GM19452 (cell line): ENCODE measurements around the gene ATP10A.

Experiments
- ATAC-seq: cut with Tn5 transposase; IDR thresholded peaks from one replicate; pipeline ENCODE4 v1.9.1; 2021; ENCODE audit not compliant: unreplicated experiment

Gene ATP10A, protein sequence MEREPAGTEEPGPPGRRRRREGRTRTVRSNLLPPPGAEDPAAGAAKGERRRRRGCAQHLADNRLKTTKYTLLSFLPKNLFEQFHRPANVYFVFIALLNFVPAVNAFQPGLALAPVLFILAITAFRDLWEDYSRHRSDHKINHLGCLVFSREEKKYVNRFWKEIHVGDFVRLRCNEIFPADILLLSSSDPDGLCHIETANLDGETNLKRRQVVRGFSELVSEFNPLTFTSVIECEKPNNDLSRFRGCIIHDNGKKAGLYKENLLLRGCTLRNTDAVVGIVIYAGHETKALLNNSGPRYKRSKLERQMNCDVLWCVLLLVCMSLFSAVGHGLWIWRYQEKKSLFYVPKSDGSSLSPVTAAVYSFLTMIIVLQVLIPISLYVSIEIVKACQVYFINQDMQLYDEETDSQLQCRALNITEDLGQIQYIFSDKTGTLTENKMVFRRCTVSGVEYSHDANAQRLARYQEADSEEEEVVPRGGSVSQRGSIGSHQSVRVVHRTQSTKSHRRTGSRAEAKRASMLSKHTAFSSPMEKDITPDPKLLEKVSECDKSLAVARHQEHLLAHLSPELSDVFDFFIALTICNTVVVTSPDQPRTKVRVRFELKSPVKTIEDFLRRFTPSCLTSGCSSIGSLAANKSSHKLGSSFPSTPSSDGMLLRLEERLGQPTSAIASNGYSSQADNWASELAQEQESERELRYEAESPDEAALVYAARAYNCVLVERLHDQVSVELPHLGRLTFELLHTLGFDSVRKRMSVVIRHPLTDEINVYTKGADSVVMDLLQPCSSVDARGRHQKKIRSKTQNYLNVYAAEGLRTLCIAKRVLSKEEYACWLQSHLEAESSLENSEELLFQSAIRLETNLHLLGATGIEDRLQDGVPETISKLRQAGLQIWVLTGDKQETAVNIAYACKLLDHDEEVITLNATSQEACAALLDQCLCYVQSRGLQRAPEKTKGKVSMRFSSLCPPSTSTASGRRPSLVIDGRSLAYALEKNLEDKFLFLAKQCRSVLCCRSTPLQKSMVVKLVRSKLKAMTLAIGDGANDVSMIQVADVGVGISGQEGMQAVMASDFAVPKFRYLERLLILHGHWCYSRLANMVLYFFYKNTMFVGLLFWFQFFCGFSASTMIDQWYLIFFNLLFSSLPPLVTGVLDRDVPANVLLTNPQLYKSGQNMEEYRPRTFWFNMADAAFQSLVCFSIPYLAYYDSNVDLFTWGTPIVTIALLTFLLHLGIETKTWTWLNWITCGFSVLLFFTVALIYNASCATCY (N-terminal part only)

DNA sequence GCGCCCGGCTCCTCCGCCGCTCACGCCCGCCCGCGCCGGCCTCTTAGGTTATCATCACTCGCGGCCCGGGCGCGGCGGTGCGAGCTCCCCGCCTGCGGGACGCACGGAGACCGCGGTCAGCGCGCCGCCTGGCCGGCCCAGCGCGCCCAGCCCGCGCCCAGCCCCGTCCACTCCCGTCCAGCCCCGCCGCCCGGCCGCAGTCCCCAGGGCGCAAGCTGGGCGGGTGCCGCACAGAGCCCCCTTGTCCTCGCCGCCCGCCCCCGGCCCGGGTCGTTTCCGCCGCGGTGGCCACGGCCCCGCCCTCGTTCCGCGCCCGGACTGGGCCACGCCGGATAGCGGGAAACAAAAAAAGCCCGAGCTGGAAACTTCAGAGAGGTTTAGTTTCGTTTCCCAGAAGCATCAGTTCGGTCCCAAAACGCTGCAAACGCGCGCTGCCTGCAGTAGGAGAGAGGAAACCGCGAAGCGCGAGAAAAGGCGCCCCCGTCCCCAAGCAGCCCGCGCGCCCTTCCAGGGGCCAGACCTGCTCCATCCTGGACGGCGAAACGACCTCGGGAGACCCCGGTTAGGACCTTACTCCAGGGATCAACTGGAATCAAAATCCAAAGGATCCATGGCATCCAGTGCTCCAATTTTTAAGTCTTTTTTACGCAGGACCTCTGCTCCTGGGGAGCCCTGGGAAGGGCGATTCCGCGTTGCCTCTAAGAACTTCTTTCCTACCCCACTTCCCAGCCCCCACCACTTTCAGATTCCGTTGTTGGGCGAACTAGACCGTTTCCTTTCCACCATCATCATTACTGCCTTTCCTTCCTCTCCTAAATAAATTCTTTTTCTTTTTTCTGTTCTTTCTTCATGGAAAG, at the start of gene ATP10A:
TSS of gene ATP10A (minus strand) at position 217 of the 857 bp plus-strand sequence. CDS start 231 bp downstream, outside the sequence.
- ATAC-seq: no peak

DNA sequence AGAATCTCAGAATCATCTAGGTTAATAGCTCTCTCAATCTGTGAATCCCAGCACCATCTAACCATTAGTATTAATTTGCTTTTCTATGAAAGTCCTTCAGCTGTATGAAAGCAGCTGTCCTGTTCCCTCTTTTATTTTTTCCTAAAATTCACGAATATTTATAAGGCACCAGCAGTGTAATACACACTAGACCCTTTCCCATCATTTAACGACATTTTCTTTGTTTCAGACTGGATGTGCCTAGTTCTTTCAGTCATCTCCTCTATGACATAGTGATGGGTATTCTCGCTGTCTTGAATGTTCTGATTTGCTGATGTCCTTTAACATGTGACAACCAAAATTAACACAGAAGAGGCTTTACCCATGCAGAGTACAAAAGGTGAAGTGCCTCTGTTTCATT, 48.9 kb upstream of the ATP10A start:
- ATAC-seq: no peak

DNA sequence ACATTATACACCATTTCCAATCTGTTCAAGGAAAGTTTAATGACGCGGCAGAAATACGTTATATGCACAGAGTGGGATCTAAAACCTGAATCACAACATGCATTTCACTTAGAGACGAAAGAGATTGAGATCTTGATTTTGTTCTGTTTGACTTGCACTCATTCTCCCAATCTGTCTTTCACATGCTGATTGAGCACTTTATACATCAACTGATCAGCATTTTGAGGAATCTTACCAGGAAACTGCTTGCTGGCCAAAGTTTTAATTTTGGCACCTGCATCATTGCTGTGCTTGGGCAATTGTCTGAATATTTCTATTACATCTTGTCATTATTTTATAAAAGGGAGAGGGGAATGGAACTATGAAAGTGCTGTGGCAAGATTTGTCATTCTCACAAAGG, 47.7 kb upstream of the ATP10A start:
- ATAC-seq: no peak

DNA sequence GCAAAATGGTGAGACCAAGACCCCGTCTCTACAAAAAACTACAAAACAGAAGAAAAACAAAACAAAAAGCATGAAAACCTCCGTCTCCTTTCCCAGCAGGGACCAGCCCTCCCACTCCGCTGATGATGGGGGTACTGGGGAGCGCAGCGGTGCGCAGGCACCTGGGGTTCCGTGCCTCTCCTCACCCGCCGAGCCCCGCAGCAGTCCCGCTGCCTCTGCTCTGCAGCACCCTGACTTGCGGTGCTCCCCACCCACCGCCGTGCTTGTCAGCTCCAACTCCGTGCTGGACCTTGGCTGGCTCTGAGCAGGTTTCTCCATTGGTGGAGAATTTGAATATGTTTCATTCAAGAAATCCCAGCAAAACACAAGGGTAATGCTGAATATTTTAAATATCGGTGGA, 46.7 kb upstream of the ATP10A start:
- ATAC-seq: no peak

DNA sequence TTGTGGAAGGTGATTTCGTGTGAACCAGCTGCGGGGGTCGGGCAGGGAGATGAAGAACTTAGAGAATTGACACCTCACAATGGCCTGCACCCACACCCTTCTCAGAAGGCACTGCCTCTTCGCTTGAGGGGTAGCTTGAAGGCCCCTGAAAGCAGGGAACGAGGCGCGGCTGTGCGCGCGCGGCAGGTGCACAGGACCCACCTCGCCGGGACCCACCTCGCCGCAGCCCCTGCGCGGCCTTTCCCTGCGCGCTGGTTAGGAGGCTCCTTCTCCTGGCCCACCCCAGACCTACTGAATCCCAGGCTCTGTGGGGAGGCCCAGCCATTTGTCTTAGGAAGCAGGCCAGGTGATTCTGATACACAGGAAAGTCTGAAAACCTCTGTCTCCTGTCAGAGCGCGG, 46.2 kb upstream of the ATP10A start:
- ATAC-seq: no peak

DNA sequence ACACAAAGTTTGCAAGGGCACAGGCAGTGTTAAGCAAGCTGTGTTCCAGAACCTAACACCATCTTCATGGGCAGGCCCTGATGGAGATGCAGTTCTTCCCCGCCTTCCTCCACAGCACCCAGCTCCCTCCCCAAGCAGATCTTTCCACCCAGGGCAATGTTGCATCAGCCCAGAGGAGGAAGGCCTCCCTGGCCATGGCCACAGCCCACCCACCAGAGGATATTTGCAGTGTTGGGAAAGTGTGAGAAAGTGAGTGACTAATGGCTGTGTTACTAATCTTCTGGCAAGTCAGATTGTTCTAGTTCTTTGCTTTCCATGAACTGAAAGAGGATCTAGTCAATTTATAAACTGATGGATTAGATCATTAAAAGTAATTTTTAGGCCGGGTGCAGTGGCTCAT, 42.0 kb upstream of the ATP10A start:
- ATAC-seq: no peak

DNA sequence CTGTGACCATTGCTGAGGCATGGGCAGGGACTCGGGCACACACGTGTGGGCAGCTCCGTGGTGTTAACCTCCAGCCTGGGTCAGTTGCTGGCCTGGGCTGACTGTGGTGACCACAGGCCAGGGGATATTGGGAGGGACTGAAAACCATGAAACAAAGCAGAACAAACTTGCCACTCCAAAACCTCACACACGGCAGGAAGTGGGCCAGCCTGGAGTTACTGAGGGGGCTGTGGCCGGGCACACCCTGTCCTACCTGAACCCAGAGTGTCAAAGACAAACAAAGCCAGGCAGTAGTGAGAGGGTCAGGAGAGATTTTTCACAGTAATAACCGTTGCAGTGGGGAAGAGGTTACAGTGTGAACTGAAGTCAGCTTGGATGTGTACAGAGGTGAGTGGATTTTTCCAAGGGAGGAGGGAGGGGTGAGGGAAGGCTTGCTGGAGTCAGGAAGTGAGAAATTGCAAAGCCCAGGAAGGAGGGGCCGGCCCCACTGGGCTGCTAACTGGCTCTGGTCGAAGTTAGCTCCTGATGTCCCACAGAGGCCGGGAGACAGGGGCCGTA, 40.0 kb upstream of the ATP10A start:
- ATAC-seq: no peak

DNA sequence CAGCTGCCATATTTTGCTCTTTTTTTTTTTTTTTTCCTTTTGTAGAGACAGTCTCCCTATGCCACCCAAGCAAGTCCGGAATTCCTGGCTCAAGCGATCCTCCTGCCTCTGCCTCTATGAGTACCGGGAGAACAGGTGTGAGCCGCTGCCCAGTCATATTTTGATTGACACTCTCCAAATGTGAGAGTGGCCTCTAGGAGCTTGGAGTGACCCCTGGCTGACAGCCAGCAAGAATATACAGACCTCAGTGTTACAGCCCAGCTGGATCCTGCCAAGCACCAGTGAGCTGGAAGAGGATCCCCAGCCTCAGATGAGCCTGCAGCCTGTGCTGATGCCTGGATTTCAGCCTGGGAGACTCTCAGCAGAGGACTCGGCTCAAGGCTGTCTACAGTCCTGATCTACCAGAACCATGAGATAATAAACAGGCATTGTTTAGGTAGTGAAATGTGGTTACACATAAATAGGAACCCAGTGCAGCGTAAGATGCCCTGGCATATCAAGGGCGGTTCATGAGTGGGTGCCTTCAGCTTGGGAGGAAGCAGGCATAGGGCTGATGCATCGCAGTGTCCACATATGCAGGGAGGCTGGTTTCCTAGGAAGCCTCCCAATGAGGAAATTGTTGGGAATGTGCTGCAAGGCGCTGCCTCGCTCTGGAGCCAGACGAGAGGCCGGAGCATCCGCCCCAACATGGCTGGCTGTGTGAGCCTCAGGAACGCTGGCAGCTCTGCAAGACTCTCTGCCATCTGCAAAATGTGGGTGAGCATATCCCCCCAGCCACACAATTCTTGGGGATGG, 38.9 kb upstream of the ATP10A start:
- no peak for ATAC-seq

DNA sequence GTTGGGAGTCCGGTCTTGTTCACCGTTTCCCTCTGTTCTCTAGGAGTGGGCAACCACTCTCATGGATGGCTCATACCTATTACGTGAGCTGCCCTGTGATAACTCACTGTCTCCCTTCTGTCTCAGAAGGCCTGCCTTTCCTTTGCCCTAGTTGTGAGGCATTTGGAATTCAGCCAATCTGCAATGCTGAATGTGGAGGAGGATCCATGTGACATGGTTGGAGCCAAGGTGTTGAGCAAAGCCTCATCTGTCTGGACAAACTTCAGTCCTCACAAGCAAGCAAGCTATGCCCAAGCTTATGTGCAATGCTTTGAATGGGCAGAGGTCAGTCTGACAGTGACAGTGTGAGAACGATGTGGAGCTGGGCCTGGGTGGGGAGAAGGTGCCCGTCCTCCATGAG, 37.8 kb upstream of the ATP10A start:
- no peak for ATAC-seq

DNA sequence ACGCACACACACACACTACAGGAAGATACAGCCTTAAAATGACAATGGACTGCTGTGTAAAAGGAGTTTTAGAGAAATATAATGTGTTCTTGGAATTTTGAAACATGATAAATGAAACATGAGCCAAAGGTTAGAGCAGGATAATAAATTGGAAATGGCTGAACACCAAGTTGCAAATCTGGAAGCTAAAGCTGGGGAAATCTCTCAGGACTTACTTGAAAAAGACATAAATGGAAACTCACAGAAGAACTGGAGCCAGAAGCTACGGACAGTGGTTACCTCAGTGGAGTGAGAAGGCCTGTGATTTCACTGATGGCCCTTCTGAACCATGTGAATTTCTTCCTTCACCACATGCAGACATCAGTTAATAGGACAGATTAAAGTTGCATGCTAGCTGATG, 37.3 kb upstream of the ATP10A start:
- ATAC-seq: no peak

DNA sequence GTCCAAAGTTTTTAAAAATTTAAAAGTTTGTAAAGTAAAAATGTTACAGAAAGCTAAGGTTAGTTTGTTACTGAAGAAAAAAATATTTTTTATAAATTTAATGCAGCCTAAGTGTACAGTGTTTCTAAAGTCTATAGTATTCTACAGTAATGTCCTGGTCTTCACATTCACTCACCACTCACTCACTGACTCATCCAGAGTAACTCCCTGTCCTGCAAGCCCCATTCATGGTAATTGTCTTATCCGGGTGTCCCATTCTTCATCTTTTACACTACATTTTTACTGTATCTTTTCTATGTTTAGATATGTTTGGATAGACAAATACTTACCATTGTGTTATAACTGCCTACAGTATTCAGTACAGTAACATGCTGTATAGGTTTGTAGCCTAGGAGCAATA, 36.7 kb upstream of the ATP10A start:
- ATAC-seq: no peak

DNA sequence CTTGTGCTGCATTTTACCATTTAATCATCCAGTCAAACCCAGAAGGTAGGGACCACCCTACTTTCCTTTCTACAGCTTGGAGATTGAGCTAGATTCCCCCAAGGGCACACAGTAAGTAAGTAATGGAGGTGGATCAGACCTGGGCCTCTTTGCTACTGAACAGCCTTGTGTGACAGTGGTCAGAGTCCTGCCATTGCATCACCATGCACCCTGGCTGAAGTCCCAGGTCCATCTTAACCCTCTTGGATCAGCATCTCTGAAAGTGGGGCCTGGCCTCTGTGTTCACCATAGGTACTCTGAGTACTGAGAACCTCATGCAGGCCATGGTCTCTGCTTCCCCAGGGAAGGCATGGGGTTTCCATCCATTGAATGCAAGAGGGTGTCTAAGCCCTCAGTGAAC, 34.5 kb upstream of the ATP10A start:
- ATAC-seq: no peak

DNA sequence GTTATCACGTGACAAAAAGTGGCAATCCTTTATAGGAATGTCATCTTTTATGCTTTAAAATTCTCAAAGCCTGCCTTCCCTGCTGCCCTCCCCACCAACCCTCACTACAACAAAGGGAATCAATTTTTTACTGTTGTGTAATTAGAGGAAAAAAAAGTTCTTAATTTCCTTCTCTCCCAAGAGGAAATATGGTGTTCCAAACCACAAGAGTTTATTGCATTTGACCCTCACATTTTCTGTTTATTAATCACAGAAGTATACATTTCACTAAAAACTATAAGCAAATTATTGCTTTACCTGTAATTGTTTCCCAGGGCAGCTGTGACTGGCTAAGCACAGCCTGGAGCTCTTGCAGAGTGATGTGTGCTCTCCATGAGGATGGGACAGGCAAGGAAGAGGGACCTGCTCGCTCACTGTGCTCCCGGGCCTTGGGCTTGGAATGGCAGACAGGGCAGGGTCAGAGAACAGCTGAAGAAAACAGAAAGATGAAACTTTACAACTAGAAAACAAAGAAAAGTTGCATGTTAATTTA, 31.3 kb upstream of the ATP10A start:
- no peak for ATAC-seq

DNA sequence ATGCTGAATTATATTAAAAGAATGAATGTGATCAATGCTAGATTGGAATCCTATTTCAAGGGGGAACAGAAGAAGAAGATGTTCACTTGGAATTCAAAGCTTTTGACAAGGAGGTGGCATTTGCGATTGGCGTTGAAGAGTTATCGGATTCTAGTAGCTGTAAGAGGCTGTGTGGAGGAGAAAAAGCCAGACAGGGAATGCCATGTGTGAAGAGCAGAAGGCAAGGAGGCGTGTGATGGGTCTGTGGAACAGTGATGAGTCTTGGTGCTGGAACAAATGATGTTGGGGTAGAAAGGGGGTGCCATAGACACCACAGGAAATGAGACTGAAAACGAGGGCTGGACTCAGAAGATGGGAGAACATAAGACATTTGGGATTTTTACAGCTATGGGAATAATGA, 30.5 kb upstream of the ATP10A start:
- ATAC-seq: no peak

DNA sequence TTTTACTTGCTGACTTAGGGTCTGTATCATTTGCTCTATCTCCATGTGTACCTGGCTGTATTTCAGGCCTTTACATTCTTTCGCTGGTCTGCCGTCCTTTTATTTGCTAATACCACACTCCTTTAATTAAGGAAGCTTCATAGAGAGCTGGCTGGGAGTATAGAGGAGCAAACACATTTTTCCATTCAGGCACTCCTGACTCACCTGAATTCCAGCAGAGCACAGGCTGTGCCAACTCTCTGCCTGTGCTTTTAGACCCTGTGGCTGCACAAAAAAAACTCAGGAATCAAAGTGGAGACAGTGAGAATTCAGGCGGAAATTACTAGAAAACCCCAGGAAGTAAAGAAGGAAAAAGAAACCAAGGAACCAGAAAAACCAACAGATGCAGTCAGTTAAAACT, 29.0 kb upstream of the ATP10A start:
- no peak for ATAC-seq

DNA sequence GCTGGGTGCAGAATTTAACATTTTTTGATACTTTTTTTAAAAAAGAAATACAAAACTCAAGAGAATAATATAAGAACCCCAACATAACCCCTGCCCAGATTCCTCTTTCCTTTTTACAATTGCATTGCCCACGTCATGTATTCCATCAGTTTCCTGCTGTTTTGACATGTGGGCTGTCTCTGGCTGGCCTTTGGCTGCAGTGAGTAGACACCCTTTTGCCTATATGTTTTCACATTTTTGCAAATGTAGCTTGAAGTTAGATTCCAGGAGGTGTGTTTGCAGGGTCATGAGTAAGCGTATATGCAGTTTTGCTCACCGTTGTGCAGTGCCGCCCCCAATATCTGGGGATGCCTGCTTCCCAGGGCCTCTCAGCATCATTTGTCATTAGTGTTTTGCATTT, 28.0 kb upstream of the ATP10A start:
- no peak for ATAC-seq

DNA sequence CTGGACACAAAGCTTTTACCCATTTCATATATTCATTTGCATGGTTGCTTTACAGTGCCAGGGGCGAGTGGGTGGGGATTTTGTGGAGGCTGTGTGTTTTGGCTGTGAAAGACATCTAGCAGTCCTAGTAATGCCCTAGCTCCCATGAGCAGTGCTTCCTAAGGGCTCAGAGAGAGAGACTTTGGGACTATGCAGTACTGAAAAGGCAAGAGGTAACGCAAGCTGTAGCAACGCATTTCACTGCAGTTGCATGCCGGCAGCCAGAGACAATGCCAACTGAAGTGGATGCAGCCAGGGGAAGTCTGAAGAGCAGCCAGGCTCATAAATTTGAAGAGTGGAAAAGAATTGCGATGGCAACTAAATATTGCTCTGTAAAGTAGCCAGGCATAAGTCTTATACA, 27.4 kb upstream of the ATP10A start:
- no peak for ATAC-seq

DNA sequence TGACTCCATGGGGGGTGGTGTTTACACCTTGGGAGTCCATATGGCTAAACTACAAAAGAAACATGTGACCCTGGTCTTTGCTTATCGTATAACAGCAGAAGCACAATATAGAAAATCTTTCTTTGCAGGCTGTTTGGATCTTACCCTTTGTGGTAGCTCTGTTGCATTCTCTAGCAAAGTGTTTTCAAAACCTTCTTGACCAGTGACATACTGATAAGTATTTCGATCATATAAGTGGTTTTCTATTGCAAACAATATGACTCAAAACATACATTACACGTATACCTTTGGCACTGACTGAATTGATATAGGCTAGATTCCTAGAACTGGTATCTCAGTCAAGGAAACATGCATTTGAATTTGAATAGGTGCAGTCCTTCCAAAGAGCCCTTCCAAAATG, 24.7 kb upstream of the ATP10A start:
- no peak for ATAC-seq

DNA sequence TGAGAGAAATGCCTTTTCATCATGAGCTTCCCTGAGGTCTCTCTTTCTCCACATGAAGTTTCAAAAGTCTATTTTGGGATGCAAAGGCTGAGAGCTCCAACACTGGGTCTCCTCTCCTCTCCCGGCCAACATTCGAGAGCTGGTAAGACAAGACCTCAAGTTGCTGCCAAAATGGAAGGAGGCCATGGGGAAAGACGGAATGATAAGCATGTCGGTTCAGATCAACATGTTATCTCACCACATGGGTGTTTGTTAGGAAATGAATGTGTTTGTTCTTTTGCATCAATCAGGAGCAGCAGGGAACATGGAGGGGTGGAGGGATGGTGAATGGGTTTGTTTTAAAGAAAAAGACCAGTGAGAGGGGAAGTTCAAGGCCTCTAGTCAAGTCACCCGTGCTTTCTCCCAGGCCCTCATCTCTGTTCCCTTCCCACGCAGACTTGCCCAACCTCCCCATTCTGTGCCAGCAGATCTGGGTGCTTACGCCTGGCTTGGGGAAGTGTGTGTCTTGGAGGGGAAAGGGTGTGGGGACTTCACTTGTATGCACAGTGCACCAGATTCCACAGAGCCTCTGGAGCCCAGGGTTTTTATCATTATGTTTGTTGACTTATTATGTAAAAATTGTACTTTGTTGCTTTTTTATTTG, 23.5 kb upstream of the ATP10A start:
- no peak for ATAC-seq
